SIG-M5 treated with dmso at 0.1 percent for 504 hours (cell line): ENCODE data around the gene RAX.
A peak's percentile ranks its signal among the peaks of the same experiment; 100 is the strongest.
"Not testable (repeated sequence)": the region's sequence is repeated elsewhere in the genome, so short reads cannot be mapped to it uniquely, and the experiment has no call there.

Source experiments
- DNase-seq: peaks from one replicate; lab custom pipeline; 2025; ENCODE audit not compliant: unreplicated experiment; lab: John Stamatoyannopoulos, UW

RAX gene

GRCh38 chr18:59273759-59274532 is 692 bp upstream of the RAX start:
- DNase-seq, result no peak

- no peak for DNase-seq
Observed at GRCh38 chr18:59272221-59272888, 899 bp downstream of the RAX start.

GRCh38 chr18:59271606-59272220 is 1.5 kb downstream of the RAX start:
- no peak for DNase-seq

GRCh38 chr18:59270689-59271257 is 2.5 kb downstream of the RAX start:
- peak; percentile 19 for DNase-seq

- DNase-seq, result no peak
Observed at GRCh38 chr18:59269563-59270119, 3.6 kb downstream of the RAX start.

GRCh38 chr18:59268721-59269562 is 4.3 kb downstream of the RAX start:
- peak; percentile 16 for DNase-seq

GRCh38 chr18:59268127-59268720 is 5.0 kb downstream of the RAX start:
- no peak for DNase-seq

- no peak for DNase-seq
Observed at GRCh38 chr18:59267503-59268126, 5.6 kb downstream of the RAX start.

GRCh38 chr18:59266886-59267502 is 6.3 kb downstream of the RAX start:
- no peak for DNase-seq

- peak; percentile 23 for DNase-seq
Observed at GRCh38 chr18:59266459-59266858, 6.8 kb downstream of the RAX start.

- no peak for DNase-seq
Observed at GRCh38 chr18:59265974-59266369, 7.3 kb downstream of the RAX start.

GRCh38 chr18:59265246-59265973 is 7.8 kb downstream of the RAX start:
- no peak for DNase-seq

- DNase-seq, result no peak
Observed at GRCh38 chr18:59264651-59265245, 8.5 kb downstream of the RAX start.

GRCh38 chr18:59264121-59264571 is 9.1 kb downstream of the RAX start:
- DNase-seq, result no peak

- no peak for DNase-seq
Observed at GRCh38 chr18:59263661-59264060, 9.6 kb downstream of the RAX start.

GRCh38 chr18:59262243-59262642 is 11.0 kb downstream of the RAX start:
- DNase-seq, result not testable (repeated sequence)

GRCh38 chr18:59261842-59262241 is 11.4 kb downstream of the RAX start:
- DNase-seq, result not testable (repeated sequence)

GRCh38 chr18:59255491-59255890 is 17.8 kb downstream of the RAX start:
- DNase-seq, result not testable (repeated sequence)
